Peyer's patch (tissue), 4 donors: ENCODE measurements around the gene SPTAN1.

ENCODE experiments used
- POLR2A ChIP-seq, 2 donors: fragments of 450-650 bp; IDR thresholded peaks; one replicate each; pipeline ENCODE4 v1.5.1; 2017; ENCODE audit warnings: antibody characterized with exemption in 2 of 2, mild to moderate bottlenecking in 2 of 2, moderate library complexity in 2 of 2
- TF ChIP-seq, protein P1 (sequence below), 6 experiments: fragments of 450-650 bp in 4 of 6; fragments of 200-600 bp in 2 of 6; sonication (generic) in 1 of 6; IDR thresholded peaks; one replicate each; pipeline ENCODE4 v1.5.1; 2017 to 2019; ENCODE audit warnings: antibody characterized with exemption in 6 of 6, mild to moderate bottlenecking in 3 of 6, moderate library complexity in 1 of 6

DNA sequence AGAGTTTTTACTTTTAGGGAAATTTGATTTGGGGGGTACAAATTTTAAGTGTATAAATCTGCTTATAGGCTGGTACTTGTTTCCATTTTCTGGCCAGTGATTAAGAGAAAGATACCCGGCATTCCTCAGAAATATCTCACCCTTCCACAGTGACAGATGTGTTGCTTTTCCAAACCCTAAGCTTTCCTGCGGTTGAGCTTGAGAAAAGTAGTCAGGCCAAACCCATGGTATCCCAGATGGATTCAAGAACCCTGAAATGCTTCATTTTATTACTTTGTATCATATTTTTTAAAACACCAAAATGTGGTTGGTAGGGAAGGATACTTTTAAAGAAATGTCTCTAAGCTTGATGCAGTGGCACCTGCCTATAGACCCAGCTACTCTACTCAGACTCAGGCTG lies 23.5 kb downstream of the SPTAN1 start:
- no peak for TF ChIP-seq POLR2A (IDR thresholded peaks at IDR 0.05)
- TF ChIP-seq, protein P1, sequence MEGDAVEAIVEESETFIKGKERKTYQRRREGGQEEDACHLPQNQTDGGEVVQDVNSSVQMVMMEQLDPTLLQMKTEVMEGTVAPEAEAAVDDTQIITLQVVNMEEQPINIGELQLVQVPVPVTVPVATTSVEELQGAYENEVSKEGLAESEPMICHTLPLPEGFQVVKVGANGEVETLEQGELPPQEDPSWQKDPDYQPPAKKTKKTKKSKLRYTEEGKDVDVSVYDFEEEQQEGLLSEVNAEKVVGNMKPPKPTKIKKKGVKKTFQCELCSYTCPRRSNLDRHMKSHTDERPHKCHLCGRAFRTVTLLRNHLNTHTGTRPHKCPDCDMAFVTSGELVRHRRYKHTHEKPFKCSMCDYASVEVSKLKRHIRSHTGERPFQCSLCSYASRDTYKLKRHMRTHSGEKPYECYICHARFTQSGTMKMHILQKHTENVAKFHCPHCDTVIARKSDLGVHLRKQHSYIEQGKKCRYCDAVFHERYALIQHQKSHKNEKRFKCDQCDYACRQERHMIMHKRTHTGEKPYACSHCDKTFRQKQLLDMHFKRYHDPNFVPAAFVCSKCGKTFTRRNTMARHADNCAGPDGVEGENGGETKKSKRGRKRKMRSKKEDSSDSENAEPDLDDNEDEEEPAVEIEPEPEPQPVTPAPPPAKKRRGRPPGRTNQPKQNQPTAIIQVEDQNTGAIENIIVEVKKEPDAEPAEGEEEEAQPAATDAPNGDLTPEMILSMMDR (IDR thresholded peaks at IDR 0.05) = no peak
